ENCODE results near the gene TRIOBP. TPM values are rescaled to one million over a fixed set of nuclear protein-coding genes. Genes with fewer than 3 reads are reported as not detected.

Gene TRIOBP
- total and polyA plus RNA-seq, 2 of the 13 experiments (the other 11 are each of a cell fraction or from before 2014, with no cell fraction given): 6.1 to 15.4 TPM

GRCh38 chr22:37734964-37735451 is 38.2 kb downstream of the TRIOBP start (continued):
- TF ChIP-seq IRF2 (CRISPR knock-in tag; IDR thresholded peaks at IDR 0.05) (no peak; the same call in 1 of the 2 replicates), ZNF337 (CRISPR knock-in tag; IDR thresholded peaks at IDR 0.05; ENCODE audit: borderline replicate concordance, low read depth) (no peak), FIP1L1 (IDR thresholded peaks at IDR 0.05; ENCODE audit: borderline replicate concordance, insufficient read depth, low read depth, low read length) (no peak), ZNF605 (CRISPR knock-in tag; IDR thresholded peaks at IDR 0.05) (peak; percentile 48; the same call in 1 of the 2 replicates), ZNF160 (CRISPR knock-in tag; IDR thresholded peaks at IDR 0.05) (no peak), ZNF468 (CRISPR knock-in tag; IDR thresholded peaks at IDR 0.05) (no peak), ZNF616 (CRISPR knock-in tag; IDR thresholded peaks at IDR 0.05; ENCODE audit: low read depth) (no peak), ZNF674 (CRISPR knock-in tag; IDR thresholded peaks at IDR 0.05; ENCODE audit: low read depth) (no peak), RBFOX2 (IDR thresholded peaks at IDR 0.05; ENCODE audit: low read depth, low read length) (peak; percentile 62), ZFP62 (CRISPR knock-in tag; IDR thresholded peaks at IDR 0.05) (no peak), EP300 (IDR thresholded peaks at IDR 0.05; ENCODE audit: low read depth in 2 of 2, low read length in 2 of 2) (no peak), EP300 (CRISPR knock-in tag; IDR thresholded peaks at IDR 0.05; ENCODE audit: borderline replicate concordance) (no peak), IKZF1 (IDR thresholded peaks at IDR 0.05) (no peak), REXO4 (CRISPR knock-in tag; IDR thresholded peaks at IDR 0.05; ENCODE audit: borderline replicate concordance) (no peak)
- TF ChIP-seq, protein P1, sequence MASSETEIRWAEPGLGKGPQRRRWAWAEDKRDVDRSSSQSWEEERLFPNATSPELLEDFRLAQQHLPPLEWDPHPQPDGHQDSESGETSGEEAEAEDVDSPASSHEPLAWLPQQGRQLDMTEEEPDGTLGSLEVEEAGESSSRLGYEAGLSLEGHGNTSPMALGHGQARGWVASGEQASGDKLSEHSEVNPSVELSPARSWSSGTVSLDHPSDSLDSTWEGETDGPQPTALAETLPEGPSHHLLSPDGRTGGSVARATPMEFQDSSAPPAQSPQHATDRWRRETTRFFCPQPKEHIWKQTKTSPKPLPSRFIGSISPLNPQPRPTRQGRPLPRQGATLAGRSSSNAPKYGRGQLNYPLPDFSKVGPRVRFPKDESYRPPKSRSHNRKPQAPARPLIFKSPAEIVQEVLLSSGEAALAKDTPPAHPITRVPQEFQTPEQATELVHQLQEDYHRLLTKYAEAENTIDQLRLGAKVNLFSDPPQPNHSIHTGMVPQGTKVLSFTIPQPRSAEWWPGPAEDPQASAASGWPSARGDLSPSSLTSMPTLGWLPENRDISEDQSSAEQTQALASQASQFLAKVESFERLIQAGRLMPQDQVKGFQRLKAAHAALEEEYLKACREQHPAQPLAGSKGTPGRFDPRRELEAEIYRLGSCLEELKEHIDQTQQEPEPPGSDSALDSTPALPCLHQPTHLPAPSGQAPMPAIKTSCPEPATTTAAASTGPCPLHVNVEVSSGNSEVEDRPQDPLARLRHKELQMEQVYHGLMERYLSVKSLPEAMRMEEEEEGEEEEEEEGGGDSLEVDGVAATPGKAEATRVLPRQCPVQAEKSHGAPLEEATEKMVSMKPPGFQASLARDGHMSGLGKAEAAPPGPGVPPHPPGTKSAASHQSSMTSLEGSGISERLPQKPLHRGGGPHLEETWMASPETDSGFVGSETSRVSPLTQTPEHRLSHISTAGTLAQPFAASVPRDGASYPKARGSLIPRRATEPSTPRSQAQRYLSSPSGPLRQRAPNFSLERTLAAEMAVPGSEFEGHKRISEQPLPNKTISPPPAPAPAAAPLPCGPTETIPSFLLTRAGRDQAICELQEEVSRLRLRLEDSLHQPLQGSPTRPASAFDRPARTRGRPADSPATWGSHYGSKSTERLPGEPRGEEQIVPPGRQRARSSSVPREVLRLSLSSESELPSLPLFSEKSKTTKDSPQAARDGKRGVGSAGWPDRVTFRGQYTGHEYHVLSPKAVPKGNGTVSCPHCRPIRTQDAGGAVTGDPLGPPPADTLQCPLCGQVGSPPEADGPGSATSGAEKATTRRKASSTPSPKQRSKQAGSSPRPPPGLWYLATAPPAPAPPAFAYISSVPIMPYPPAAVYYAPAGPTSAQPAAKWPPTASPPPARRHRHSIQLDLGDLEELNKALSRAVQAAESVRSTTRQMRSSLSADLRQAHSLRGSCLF (CRISPR knock-in tag; IDR thresholded peaks at IDR 0.05; ENCODE audit: borderline replicate concordance): no peak
- TF ChIP-seq, protein P2, sequence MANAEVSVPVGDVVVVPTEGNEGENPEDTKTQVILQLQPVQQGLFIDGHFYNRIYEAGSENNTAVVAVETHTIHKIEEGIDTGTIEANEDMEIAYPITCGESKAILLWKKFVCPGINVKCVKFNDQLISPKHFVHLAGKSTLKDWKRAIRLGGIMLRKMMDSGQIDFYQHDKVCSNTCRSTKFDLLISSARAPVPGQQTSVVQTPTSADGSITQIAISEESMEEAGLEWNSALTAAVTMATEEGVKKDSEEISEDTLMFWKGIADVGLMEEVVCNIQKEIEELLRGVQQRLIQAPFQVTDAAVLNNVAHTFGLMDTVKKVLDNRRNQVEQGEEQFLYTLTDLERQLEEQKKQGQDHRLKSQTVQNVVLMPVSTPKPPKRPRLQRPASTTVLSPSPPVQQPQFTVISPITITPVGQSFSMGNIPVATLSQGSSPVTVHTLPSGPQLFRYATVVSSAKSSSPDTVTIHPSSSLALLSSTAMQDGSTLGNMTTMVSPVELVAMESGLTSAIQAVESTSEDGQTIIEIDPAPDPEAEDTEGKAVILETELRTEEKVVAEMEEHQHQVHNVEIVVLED (CRISPR knock-in tag; IDR thresholded peaks at IDR 0.05; ENCODE audit: borderline replicate concordance): 0 out of 2 replicates have a peak, but pooled peaks have one; percentile 18
- TF ChIP-seq, protein P3, sequence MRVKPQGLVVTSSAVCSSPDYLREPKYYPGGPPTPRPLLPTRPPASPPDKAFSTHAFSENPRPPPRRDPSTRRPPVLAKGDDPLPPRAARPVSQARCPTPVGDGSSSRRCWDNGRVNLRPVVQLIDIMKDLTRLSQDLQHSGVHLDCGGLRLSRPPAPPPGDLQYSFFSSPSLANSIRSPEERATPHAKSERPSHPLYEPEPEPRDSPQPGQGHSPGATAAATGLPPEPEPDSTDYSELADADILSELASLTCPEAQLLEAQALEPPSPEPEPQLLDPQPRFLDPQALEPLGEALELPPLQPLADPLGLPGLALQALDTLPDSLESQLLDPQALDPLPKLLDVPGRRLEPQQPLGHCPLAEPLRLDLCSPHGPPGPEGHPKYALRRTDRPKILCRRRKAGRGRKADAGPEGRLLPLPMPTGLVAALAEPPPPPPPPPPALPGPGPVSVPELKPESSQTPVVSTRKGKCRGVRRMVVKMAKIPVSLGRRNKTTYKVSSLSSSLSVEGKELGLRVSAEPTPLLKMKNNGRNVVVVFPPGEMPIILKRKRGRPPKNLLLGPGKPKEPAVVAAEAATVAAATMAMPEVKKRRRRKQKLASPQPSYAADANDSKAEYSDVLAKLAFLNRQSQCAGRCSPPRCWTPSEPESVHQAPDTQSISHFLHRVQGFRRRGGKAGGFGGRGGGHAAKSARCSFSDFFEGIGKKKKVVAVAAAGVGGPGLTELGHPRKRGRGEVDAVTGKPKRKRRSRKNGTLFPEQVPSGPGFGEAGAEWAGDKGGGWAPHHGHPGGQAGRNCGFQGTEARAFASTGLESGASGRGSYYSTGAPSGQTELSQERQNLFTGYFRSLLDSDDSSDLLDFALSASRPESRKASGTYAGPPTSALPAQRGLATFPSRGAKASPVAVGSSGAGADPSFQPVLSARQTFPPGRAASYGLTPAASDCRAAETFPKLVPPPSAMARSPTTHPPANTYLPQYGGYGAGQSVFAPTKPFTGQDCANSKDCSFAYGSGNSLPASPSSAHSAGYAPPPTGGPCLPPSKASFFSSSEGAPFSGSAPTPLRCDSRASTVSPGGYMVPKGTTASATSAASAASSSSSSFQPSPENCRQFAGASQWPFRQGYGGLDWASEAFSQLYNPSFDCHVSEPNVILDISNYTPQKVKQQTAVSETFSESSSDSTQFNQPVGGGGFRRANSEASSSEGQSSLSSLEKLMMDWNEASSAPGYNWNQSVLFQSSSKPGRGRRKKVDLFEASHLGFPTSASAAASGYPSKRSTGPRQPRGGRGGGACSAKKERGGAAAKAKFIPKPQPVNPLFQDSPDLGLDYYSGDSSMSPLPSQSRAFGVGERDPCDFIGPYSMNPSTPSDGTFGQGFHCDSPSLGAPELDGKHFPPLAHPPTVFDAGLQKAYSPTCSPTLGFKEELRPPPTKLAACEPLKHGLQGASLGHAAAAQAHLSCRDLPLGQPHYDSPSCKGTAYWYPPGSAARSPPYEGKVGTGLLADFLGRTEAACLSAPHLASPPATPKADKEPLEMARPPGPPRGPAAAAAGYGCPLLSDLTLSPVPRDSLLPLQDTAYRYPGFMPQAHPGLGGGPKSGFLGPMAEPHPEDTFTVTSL (CRISPR knock-in tag; IDR thresholded peaks at IDR 0.05; ENCODE audit: borderline replicate concordance): no peak
